ENCODE data around the gene DNAH3.

DNA sequence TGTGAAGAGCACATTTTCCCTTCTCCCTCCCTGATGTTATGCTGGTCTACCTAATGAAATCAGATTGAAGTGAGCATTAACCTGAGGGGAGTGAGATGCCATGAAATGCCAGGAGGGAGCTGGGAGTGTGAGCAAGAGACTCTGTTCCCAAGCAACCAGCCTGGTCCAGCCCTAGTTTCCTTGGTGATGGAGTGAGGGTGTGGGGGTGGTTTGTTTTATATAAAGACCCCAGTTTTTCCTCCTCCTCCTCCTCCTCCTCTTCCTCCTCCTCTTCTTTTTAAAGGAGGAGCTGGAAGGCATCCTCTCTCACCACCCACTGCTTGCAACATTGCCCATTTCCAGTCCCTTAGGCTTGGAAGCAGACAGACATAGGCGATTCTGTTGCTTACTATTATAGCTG is 97.1 kb downstream of the DNAH3 start:
- TF ChIP-seq CTCF (IDR thresholded peaks at IDR 0.05) (no peak), POLR2A (IDR thresholded peaks at IDR 0.05) (no peak)
